ENCODE measurements around the gene CLEC4M. TPM values are rescaled to one million over a fixed set of nuclear protein-coding genes. Genes with fewer than 3 reads are reported as not detected.

Gene CLEC4M
- total RNA-seq, 1 experiment from 2014 or later: not detected

GRCh38 chr19:7757358-7757757 is 5.7 kb upstream of the CLEC4M start:
- H3K79me2 ChIP-seq (ENCODE audit: insufficient read depth, low read length): no peaks in the 10 kb centered on the region
- TF ChIP-seq CTCF (conservative IDR thresholded peaks at IDR 0.05): no peak
- no peak overlapping the region for H2AFZ ChIP-seq (ENCODE audit: low read length)
- H3K9me3 Mint-ChIP-seq: peaks cover 46 to 71% of the 10 kb centered on the region in 2 experiments
- no peak overlapping the region for H3K14ac ChIP-seq (ENCODE audit: insufficient read depth, low read length)
- no peak overlapping the region for H2BK120ac ChIP-seq (ENCODE audit: low read depth, low read length, poor library complexity, severe bottlenecking)
- H3K4me1 ChIP-seq (ENCODE audit: insufficient read depth, low read length): no peaks in the 10 kb centered on the region
- no peak overlapping the region for H2AK5ac ChIP-seq (ENCODE audit: insufficient read length, low read length)
- no peak overlapping the region for H4K91ac ChIP-seq (ENCODE audit: insufficient read length, low read depth, low read length)
- no peak overlapping the region for H3K56ac ChIP-seq (ENCODE audit: insufficient read length, low read depth, low read length)
- H3K4me3 Mint-ChIP-seq: no peak overlapping the region
- H3K27me3 ChIP-seq (ENCODE audit: insufficient read depth, low read length): no peaks in the 10 kb centered on the region
- no peak overlapping the region for H3K4me2 ChIP-seq (ENCODE audit: insufficient read depth, insufficient read length, low read length)
- H3T11ph ChIP-seq (ENCODE audit: low read length): no peak overlapping the region
- no peak overlapping the region for H2BK5ac ChIP-seq (ENCODE audit: insufficient read length, low read length)
- H3K27me3 Mint-ChIP-seq (ENCODE audit: low read depth): peaks cover 29% of the 10 kb centered on the region
- WGBS (ENCODE audit: extremely low coverage, insufficient read length, low lambda C conversion rate): no CpG with 5 or more reads among the region's 3 CpGs
- no peaks in the 10 kb centered on the region for H4K20me1 ChIP-seq (ENCODE audit: control insufficient read depth, insufficient read depth, insufficient read length)
- H3K4ac ChIP-seq (ENCODE audit: low read depth, low read length): no peak overlapping the region
- H3K36me3 Mint-ChIP-seq (ENCODE audit: insufficient read depth in 1 of 3, low read depth in 3 of 3): peaks cover 8 to 27% (median 10%) of the 10 kb centered on the region in 3 experiments
- H2BK12ac ChIP-seq (ENCODE audit: insufficient read length, low read depth, low read length): no peak overlapping the region
- no peak overlapping the region for H3K23ac ChIP-seq (ENCODE audit: insufficient read length, low read depth, low read length)
- H3K9me3 ChIP-seq (ENCODE audit: control insufficient read depth, low read depth, low read length): peaks cover 20% of the 10 kb centered on the region
- H3K4me1 Mint-ChIP-seq: no peaks in the 10 kb centered on the region
- H4K5ac ChIP-seq (ENCODE audit: insufficient read length, low read depth, low read length): no peak overlapping the region
- H3K23me2 ChIP-seq (ENCODE audit: insufficient read length, low read depth, low read length, poor library complexity, severe bottlenecking): no peaks in the 10 kb centered on the region
- no peak overlapping the region for H3K27ac Mint-ChIP-seq
- H4K8ac ChIP-seq (replicated peaks; ENCODE audit: insufficient read length, low read depth, low read length): no peak overlapping the region
- no peaks in the 10 kb centered on the region for H3K79me1 ChIP-seq (ENCODE audit: insufficient read depth, low read depth, low read length, poor library complexity, severe bottlenecking)
- H2BK20ac ChIP-seq (ENCODE audit: low read depth, low read length, poor library complexity, severe bottlenecking): no peak overlapping the region
- H3K9ac ChIP-seq (ENCODE audit: extremely low read depth, insufficient read length, low read length): no peak overlapping the region
- DNase-seq: no peak
- H3K18ac ChIP-seq (ENCODE audit: insufficient read length, low read depth, low read length): no peak overlapping the region
- no peak overlapping the region for H3K27ac ChIP-seq (ENCODE audit: insufficient read length, low read depth, low read length)
- H2BK15ac ChIP-seq (ENCODE audit: low read depth, low read length): no peak overlapping the region

All from H9 (cell line).